GM23338 (cell line): ENCODE measurements around the gene DUSP3. TPM values are rescaled to one million over a fixed set of nuclear protein-coding genes. Genes with fewer than 3 reads are reported as not detected.

Experiments
- ATAC-seq: fragments of 200-7000 bp; cut with Tn5 transposase; 3 replicates; pipeline ENCODE4 v1.9.1; 2020
- DNase-seq: peaks from one replicate; pipeline ENCODE4 v3.0.0-alpha.2; 2015; ENCODE audit warnings: low spot score
- H2AFZ ChIP-seq: fragments of 200-600 bp; sonication (generic); 2 replicates; pipeline ENCODE4 v1.8.0; 2016; ENCODE audit warnings: antibody characterized with exemption, mild to moderate bottlenecking, moderate library complexity
- H3F3A ChIP-seq: fragments of 200-600 bp; sonication (generic); replicated peaks from 2 replicates; pipeline ENCODE4 v1.8.0; 2017; ENCODE audit warnings: antibody characterized with exemption, mixed run types, low read depth
- H3K27ac ChIP-seq: fragments of 200-600 bp; sonication (generic); 2 replicates; pipeline ENCODE4 v1.6.1; 2016; ENCODE audit warnings: low read depth
- H3K27me3 ChIP-seq: fragments of 200-600 bp; sonication (generic); 2 replicates; pipeline ENCODE4 v1.8.0; 2016; ENCODE audit warnings: mild to moderate bottlenecking, mixed run types, moderate library complexity; ENCODE audit not compliant: insufficient read depth
- H3K36me3 ChIP-seq: fragments of 200-600 bp; sonication (generic); 2 replicates; pipeline ENCODE4 v1.8.0; 2016; ENCODE audit warnings: mild to moderate bottlenecking; ENCODE audit not compliant: insufficient read depth
- H3K4me1 ChIP-seq: fragments of 200-600 bp; sonication (generic); 2 replicates; pipeline ENCODE4 v1.8.0; 2016; ENCODE audit warnings: mild to moderate bottlenecking, moderate library complexity; ENCODE audit not compliant: insufficient read depth
- H3K4me2 ChIP-seq: fragments of 200-600 bp; sonication (generic); 2 replicates; pipeline ENCODE4 v1.7.1; 2017; ENCODE audit warnings: mixed run types
- H3K4me3 ChIP-seq: fragments of 200-600 bp; sonication (generic); 2 replicates; pipeline ENCODE4 v1.6.1; 2016; ENCODE audit warnings: mixed run types
- H3K79me2 ChIP-seq: fragments of 200-600 bp; sonication (generic); replicated peaks from 2 replicates; pipeline ENCODE4 v1.8.0; 2017; ENCODE audit warnings: mild to moderate bottlenecking; ENCODE audit not compliant: insufficient read depth
- H3K9me2 ChIP-seq: fragments of 200-600 bp; sonication (generic); 2 replicates; pipeline ENCODE4 v1.8.0; 2017; ENCODE audit not compliant: insufficient read depth
- H4K20me1 ChIP-seq: fragments of 200-600 bp; sonication (generic); replicated peaks from 2 replicates; pipeline ENCODE4 v1.8.0; 2017; ENCODE audit warnings: mild to moderate bottlenecking; ENCODE audit not compliant: insufficient read depth
- H3K27ac Mint-ChIP-seq: 2 replicates; pipeline ENCODE4 v1.8.0; 2020; ENCODE audit warnings: inconsistent platforms, mild to moderate bottlenecking, moderate library complexity, mixed read lengths
- H3K27me3 Mint-ChIP-seq: 3 replicates; pipeline ENCODE4 v1.8.0; 2022; ENCODE audit warnings: low read depth, mild to moderate bottlenecking, moderate library complexity, mixed read lengths, inconsistent platforms; ENCODE audit not compliant: insufficient read depth, poor library complexity
- H3K36me3 Mint-ChIP-seq: 3 replicates; pipeline ENCODE4 v1.8.0; 2021; ENCODE audit warnings: low read depth, mild to moderate bottlenecking, inconsistent platforms, moderate library complexity, mixed read lengths
- H3K4me1 Mint-ChIP-seq: 3 replicates; pipeline ENCODE4 v1.8.0; 2020; ENCODE audit warnings: mild to moderate bottlenecking, inconsistent platforms, mixed read lengths
- H3K4me3 Mint-ChIP-seq: 3 replicates; pipeline ENCODE4 v1.8.0; 2021; ENCODE audit warnings: moderate library complexity, mild to moderate bottlenecking, inconsistent platforms, mixed read lengths
- H3K9me3 Mint-ChIP-seq: 3 replicates; pipeline ENCODE4 v1.8.0; 2020; ENCODE audit warnings: moderate library complexity, mild to moderate bottlenecking, inconsistent platforms, mixed read lengths
- EZH2phosphoT487 ChIP-seq: fragments of 200-600 bp; sonication (generic); IDR thresholded peaks from one replicate; pipeline ENCODE4 v1.8.1; 2018; ENCODE audit warnings: antibody characterized with exemption; ENCODE audit not compliant: unreplicated experiment
- NANOG ChIP-seq: IDR thresholded peaks from 2 replicates; pipeline ENCODE4 v1.6.1; 2016; ENCODE audit warnings: antibody characterized with exemption, borderline replicate concordance
- ZNF114 ChIP-seq: fragments of 250-450 bp; sonication (Bioruptor Pico); IDR thresholded peaks from 2 replicates; pipeline ENCODE4 v1.5.0; 2020; ENCODE audit warnings: mild to moderate bottlenecking, moderate library complexity
- ZNF331 ChIP-seq: fragments of 250-450 bp; sonication (Bioruptor Pico); IDR thresholded peaks from 2 replicates; pipeline ENCODE4 v1.5.0; 2020; ENCODE audit warnings: low read depth, mild to moderate bottlenecking, moderate library complexity
- polyA plus RNA-seq: library from polyadenylated mRNA; unstranded; fragments of >200 nt; fragmentation: Nextera tagmentation; extraction: Ambion mirVana; gene quantifications from 2 replicates; pipeline ENCODE4 v1.2.1, GENCODE V29; 2016
- total RNA-seq: library from RNA; depleted of rRNA; stranded (reverse); fragments of >200 nt; shearing (Covaris generic); gene quantifications from 2 replicates; pipeline ENCODE4 v1.2.3, GENCODE V29; 2014
- TF ChIP-seq, protein P1 (sequence below): IDR thresholded peaks from 2 replicates; pipeline ENCODE4 v1.6.1; 2016; ENCODE audit warnings: antibody characterized with exemption
- TF ChIP-seq, protein P2 (sequence below): fragments of 250-450 bp; sonication (Bioruptor Pico); IDR thresholded peaks from 2 replicates; pipeline ENCODE4 v1.5.0; 2020; ENCODE audit warnings: mild to moderate bottlenecking, moderate library complexity

DUSP3 gene
- total and polyA plus RNA-seq, 2 experiments from 2014 or later = 14.7 to 22.1 TPM

DNA sequence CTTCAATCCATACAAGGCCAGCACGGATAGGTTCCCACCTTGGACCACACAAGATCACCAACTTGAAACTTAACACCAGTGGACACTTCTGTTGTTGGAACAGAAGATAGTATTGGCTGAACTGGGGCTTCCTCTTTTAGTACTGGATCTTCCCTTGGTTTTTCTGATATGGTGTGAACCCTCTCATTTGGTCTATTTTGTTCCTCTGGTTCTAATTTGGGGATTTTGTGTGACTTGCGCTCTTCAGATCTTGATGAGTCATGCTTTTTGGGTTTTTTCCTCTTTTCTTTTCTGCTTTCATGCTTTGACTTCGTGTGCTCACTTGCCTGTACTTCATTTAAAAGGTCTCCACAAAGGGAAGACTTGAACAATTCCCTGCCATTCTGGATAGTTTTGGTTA lies 59.2 kb downstream of the DUSP3 start:
- Histone ChIP-seq H3K4me3 (no peak overlapping the region), H3K27ac (no peak overlapping the region), H3K36me3 (no peaks in the 10 kb centered on the region), H2AFZ (no peak overlapping the region), H3K79me2 (no peaks in the 10 kb centered on the region), H3K27me3 (peaks cover 28% of the 10 kb centered on the region), H3K4me2 (peak overlapping the region; percentile 90; the same call in 1 of the 2 replicates), H3F3A (peaks cover 12% of the 10 kb centered on the region), H3K4me1 (peaks cover 27% of the 10 kb centered on the region), H3K9me2 (no peaks in the 10 kb centered on the region), H4K20me1 (no peaks in the 10 kb centered on the region)
- Mint-ChIP-seq H3K4me3 (peak overlapping the region; percentile 74; the same call in 2 of the 3 replicates), H3K4me1 (peaks cover 28% of the 10 kb centered on the region), H3K36me3 (no peaks in the 10 kb centered on the region), H3K27me3 (peaks cover 18% of the 10 kb centered on the region), H3K27ac (no peak overlapping the region), H3K9me3 (no peaks in the 10 kb centered on the region)
- TF ChIP-seq, protein P1, sequence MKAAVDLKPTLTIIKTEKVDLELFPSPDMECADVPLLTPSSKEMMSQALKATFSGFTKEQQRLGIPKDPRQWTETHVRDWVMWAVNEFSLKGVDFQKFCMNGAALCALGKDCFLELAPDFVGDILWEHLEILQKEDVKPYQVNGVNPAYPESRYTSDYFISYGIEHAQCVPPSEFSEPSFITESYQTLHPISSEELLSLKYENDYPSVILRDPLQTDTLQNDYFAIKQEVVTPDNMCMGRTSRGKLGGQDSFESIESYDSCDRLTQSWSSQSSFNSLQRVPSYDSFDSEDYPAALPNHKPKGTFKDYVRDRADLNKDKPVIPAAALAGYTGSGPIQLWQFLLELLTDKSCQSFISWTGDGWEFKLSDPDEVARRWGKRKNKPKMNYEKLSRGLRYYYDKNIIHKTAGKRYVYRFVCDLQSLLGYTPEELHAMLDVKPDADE = no peak
- TF ChIP-seq, protein P2, sequence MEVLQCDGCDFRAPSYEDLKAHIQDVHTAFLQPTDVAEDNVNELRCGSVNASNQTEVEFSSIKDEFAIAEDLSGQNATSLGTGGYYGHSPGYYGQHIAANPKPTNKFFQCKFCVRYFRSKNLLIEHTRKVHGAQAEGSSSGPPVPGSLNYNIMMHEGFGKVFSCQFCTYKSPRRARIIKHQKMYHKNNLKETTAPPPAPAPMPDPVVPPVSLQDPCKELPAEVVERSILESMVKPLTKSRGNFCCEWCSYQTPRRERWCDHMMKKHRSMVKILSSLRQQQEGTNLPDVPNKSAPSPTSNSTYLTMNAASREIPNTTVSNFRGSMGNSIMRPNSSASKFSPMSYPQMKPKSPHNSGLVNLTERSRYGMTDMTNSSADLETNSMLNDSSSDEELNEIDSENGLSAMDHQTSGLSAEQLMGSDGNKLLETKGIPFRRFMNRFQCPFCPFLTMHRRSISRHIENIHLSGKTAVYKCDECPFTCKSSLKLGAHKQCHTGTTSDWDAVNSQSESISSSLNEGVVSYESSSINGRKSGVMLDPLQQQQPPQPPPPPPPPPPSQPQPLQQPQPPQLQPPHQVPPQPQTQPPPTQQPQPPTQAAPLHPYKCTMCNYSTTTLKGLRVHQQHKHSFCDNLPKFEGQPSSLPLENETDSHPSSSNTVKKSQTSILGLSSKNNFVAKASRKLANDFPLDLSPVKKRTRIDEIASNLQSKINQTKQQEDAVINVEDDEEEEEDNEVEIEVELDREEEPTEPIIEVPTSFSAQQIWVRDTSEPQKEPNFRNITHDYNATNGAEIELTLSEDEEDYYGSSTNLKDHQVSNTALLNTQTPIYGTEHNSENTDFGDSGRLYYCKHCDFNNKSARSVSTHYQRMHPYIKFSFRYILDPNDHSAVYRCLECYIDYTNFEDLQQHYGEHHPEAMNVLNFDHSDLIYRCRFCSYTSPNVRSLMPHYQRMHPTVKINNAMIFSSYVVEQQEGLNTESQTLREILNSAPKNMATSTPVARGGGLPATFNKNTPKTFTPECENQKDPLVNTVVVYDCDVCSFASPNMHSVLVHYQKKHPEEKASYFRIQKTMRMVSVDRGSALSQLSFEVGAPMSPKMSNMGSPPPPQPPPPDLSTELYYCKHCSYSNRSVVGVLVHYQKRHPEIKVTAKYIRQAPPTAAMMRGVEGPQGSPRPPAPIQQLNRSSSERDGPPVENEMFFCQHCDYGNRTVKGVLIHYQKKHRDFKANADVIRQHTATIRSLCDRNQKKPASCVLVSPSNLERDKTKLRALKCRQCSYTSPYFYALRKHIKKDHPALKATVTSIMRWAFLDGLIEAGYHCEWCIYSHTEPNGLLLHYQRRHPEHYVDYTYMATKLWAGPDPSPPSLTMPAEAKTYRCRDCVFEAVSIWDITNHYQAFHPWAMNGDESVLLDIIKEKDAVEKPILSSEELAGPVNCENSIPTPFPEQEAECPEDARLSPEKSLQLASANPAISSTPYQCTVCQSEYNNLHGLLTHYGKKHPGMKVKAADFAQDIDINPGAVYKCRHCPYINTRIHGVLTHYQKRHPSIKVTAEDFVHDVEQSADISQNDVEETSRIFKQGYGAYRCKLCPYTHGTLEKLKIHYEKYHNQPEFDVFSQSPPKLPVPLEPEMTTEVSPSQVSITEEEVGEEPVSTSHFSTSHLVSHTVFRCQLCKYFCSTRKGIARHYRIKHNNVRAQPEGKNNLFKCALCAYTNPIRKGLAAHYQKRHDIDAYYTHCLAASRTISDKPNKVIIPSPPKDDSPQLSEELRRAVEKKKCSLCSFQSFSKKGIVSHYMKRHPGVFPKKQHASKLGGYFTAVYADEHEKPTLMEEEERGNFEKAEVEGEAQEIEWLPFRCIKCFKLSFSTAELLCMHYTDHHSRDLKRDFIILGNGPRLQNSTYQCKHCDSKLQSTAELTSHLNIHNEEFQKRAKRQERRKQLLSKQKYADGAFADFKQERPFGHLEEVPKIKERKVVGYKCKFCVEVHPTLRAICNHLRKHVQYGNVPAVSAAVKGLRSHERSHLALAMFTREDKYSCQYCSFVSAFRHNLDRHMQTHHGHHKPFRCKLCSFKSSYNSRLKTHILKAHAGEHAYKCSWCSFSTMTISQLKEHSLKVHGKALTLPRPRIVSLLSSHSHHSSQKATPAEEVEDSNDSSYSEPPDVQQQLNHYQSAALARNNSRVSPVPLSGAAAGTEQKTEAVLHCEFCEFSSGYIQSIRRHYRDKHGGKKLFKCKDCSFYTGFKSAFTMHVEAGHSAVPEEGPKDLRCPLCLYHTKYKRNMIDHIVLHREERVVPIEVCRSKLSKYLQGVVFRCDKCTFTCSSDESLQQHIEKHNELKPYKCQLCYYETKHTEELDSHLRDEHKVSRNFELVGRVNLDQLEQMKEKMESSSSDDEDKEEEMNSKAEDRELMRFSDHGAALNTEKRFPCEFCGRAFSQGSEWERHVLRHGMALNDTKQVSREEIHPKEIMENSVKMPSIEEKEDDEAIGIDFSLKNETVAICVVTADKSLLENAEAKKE (CRISPR knock-in tag) = no peak
- TF ChIP-seq ZNF114 (CRISPR knock-in tag) = no peak
- TF ChIP-seq ZNF331 (CRISPR knock-in tag) = no peak
- no peak for TF ChIP-seq NANOG
- no peak for TF ChIP-seq EZH2phosphoT487
- ATAC-seq = no peak
- DNase-seq = no peak
